HG03571 (cell line): ENCODE data around the gene ITPR3.

Source experiments
- ATAC-seq: cut with Tn5 transposase; IDR thresholded peaks from one replicate; pipeline ENCODE4 v1.9.1; 2021; ENCODE audit not compliant: unreplicated experiment

ITPR3 gene

DNA sequence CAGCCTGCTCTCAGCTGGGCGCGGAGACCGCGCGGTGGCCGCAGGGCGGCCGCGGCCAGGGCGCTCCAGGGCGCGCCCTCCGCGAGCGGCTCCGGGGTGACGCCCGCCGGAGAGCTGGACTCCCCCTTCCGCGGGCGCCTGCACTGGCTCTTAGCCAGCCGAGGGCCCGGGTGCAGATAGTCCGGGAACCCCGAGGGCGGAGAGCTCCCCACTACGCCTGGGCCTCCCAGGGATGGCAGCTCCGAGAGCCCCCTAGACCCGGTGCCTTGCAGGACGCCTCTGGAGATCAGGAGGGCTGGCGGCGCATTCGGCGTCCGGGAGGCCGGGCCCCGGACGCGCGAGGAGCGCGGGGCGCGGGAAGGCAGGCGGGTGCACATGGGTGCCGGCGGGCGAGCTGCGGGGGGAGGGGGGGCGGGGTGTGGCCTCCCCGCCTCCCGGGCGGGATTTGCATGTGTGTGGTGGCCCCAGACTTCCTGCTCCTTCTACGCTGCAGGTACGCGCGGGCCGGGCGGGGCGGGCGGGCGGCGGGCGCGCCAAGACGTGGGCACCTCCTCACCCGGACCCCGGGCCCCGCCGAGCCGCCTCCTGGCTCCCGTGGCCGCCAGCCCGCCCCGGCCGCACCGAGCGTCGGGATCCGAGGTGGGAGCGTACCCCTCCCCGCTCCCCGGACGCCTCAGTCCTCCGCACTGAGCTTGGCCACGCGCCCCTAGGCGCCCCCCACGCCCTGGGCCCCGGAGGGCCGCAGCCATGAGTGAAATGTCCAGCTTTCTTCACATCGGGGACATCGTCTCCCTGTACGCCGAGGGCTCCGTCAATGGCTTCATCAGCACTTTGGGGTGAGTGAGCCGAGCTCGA lies at the start of gene ITPR3:
TSS of gene ITPR3 (plus strand) at position 467 of the 855 bp plus-strand sequence. CDS start at position 748, 281 bp downstream.
- peak; percentile 64 for ATAC-seq

DNA sequence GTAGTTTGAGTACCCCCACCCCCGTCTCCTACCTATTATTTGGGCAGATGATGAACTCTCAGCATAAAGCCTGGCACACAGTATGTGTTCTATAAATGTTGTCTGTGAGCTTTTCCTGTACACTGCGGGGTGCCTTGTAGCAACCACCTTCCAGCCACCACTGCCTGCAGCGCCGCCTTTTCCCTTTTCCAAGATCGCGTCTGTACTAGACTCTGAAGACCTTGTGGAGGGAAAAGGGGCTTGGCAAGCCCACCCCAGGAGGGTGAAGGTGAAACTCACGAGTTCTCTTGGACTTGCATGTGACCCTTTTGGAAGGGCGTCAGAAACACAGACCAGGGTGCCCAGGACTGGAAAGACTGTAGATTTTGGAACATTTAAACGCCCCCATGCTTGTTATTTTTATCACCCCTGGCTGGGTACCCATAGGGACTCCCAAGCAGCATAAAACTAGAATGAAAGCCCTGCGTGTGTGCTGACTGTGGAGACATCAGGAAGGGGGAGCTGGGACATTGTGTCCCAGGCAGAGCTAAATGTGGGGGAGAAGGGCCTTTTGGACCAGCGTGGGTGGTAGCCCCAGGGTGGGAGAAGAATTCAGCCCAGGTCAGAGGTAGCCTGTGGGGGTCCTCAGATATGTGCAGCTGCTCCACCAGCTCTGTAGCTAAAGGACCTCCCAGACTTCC lies 49.3 kb upstream of the ITPR3 start:
- ATAC-seq = no peak

DNA sequence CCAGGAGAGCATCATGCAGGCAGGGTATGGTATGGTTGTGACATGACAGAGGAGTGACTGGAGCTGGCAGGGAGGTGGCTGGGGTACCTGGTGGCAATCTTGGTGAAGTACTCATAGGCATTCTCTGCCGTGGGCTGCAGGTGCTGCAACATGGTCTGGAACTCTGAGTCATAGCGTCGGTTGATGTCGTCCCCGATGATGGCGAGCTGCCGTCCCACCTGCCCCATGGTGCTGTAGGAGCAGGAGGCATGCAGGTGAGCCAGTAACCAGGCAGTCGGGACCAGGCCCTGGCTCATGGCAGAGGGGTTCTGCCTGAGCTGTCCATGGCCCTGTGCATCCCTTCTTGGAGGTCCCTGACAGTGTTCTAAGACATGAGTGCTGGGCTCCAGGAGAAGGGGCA lies 45.9 kb upstream of the ITPR3 start:
- ATAC-seq = no peak

DNA sequence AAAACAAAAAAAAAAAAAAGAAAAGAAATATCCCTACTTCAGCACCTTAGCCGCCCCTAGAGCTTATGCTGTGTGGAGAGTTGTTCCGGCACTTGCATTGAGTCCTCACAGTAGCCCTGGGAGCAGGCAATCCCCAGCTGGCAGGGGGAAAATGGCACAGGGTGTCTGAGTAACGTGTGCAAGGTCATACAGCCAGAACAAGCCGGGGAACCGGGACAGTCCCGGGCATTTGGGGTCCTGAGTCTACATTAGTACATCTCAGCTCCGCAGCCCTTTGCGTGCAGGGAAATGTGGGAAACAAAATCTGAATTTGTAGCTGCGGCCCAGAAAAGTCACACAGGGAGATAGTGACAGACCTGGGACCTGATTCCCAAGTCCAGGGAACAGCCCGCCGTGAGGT lies 44.5 kb upstream of the ITPR3 start:
- no peak for ATAC-seq

DNA sequence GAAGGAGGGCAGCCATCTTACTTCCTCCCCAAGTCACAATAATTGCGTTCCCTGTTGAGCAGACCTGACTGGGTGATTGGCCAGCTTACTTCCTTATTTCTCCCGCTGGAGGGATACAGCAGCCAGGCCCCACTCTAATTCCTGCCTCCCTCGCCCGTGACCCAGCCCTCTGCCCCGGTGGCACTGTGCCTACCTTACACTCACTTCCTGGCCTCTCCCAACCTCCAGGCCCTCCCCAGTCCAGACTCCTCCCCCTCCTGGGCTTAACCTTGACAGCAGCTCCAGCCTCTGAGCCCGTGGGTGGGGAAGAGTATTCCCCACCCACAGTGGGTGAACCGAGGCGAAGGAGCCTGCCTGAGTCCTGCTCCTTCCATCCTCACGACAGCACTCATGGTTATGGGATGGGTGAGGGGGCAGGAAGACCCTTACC lies 44.0 kb upstream of the ITPR3 start:
- ATAC-seq = no peak

DNA sequence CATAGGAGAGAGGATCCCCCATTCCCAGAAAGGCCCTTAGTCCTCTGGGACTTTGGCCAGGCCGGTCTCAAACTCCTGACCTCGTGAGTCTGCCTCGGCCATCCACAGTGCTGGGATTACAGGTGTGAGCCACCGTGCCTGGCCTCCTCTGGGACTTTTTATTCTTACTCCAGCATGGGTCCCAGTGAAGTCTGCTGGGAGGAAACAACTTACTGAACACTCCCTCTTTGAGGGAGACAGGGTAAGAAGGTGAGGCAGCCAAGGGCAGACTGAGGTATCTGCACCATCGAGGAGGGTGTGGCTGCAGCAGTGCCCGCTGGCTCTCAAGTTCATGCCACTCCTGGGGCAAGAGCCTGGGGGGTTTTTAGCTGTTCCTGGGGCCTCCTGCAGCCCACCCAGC lies 43.4 kb upstream of the ITPR3 start:
- no peak for ATAC-seq

DNA sequence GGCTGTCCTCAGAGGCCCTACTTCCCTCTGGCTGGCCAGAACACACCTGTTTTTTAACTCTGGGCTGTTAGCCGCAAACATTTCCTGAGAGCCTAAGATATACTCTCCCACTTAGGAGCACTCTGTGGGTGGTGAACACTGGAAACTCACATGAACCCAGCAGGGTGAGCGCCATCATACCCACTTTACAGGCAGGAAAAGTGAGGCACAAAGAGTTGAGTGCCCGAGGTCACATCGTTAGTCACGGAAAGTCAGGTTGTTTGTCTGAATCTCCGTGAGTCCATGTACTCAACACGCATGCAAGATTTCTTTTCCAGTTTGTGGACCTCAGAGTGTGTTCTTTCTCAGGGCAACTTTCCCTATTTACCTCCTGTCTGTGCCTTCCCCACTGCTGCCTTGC lies 43.0 kb upstream of the ITPR3 start:
- no peak for ATAC-seq

DNA sequence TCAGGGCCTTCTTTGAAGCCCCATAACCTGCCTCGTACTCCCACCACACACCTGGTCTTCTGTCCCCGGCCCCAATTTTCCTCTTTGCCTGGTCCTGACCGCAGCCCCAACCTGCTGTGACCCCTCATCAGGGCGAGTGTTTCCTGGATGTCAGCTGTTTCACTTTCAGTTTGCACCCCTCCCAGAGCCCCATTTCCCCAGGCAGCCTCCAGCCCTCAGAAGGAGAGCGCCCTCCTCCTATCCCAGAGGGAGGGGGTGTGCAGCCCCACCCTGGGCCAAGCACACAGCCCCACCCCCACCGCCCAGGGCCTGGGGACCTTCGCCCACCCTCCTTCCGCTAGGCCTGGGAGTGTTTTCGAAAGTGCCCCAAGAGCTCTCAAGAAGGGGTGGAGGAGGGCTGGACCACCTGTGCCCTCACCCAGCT lies 42.5 kb upstream of the ITPR3 start:
- no peak for ATAC-seq

DNA sequence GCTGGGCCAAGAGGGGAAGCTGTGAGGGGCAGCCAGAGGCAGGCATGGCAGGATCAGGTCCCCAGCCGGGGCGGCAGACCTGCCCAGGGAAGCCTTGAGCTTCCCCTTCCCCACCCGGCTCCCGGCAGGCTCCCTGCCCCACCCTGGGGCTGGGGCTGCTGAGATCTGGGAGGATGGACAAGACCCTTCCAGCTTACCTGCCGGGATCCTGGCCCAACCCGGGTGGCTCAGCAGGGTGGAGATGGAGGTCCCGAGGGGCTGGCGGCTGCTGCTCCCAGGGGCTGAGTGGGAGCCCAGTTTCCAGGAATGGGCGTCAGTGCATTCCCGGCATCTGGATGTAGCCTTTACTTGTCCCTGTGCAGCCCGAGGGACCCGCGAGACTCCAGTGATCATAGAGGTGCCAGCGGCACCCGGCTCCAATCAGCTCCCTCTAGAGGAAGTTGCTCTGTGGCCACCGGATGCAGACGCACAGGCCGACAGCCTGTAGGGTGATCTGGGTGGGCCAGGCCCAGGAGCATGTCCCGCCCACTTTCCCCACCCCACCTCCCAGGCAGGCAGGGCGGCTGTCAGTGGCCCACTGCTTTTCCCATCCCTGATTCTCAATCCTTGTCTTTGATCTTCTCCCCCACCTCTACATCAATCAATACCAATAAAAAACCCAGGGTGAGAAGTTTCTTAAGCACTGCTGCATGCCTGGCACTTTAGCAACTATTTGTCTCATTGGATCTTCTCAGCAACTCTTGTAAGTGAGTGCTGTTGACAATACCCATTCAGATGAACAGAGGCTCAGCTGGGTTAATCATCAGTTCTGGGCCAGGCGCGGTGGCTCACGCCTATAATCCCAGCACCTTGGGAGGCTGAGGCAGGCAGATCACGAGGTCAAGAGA lies 41.1 kb upstream of the ITPR3 start, which contains the start of gene BAK1:
TSS of gene BAK1 (minus strand) at position 449 of the 887 bp plus-strand sequence. CDS start 2,672 bp downstream, outside the sequence.
- ATAC-seq = peak; percentile 81

DNA sequence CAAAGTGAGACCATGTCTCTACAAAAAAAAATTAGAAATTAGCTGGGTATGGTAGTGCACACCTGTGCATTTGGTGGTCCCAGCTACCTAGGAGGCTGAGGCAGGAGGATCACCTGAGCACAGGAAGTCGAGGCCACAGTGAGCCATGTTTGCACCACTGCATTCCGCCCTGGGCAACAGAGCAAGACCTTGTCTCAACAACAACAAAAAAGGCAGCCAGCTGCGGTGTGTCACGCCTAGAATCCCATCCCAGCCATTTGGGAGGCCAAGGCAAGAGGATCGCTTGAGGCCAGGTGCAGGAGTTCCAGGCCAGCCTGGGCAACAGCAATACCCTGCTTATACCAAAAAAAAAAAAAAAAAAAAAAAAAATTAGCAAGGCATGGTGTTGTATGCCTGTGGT lies 39.9 kb upstream of the ITPR3 start:
- ATAC-seq = no peak

DNA sequence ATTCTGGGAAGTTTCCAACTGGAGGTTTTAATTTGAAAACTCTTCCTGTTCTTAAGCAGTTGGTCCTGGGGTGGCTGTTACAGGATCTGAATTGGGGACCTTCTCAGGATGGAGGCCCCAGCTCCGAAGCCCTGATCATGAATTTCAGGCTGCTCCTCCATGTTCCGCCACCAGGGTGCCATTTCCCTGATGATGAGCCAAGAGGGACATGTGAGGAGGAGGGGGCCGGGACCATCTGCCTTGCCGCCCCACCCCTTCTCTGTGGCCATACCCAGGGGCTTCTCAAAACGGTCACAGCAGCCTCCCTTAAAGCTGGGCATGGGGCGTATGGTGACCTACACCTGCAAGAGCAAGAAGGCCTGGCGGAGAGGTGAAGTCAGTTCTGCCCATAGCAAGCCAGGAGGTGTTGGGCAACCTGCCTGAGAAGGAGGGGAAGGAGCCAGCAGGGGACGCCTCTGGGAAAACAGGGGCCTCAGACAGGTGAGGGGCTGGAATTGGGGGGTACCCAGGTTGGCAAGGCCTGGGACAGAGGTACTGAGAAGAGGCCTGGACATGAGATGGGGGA lies 37.4 kb upstream of the ITPR3 start:
- ATAC-seq = no peak

DNA sequence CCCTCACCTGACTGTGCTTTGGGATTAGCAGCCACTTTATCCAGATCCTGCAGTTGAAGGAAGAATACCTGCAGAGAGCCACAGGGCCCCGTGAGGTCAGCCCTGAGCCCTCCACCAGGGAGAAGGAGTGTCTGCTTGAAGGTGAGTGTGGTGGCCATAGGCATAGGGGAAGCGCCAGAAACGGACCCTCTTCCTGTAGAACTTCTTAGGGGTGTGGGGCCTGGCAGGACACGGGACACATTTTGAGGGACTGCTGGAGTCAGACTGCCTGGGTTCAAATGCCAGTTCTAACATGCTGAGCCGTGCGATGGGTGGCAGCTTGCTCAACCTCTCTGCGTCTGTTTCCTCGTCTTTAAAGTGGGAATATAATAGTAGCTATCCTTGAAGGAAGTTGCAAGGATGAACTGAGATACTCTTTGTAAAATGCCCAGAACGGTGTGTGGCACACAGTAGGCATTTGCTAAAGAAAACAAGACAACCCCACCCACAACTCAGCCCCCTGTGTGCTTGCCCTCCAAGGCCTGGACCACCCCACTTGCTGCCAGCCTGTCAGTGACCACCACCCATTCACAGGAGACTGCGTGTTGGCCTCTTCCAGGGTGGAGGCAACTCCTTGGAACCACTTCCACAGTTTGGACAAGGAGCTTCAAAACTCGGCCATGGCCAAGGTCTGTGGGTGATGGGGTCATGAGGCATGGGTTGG lies 36.3 kb upstream of the ITPR3 start:
- no peak for ATAC-seq

DNA sequence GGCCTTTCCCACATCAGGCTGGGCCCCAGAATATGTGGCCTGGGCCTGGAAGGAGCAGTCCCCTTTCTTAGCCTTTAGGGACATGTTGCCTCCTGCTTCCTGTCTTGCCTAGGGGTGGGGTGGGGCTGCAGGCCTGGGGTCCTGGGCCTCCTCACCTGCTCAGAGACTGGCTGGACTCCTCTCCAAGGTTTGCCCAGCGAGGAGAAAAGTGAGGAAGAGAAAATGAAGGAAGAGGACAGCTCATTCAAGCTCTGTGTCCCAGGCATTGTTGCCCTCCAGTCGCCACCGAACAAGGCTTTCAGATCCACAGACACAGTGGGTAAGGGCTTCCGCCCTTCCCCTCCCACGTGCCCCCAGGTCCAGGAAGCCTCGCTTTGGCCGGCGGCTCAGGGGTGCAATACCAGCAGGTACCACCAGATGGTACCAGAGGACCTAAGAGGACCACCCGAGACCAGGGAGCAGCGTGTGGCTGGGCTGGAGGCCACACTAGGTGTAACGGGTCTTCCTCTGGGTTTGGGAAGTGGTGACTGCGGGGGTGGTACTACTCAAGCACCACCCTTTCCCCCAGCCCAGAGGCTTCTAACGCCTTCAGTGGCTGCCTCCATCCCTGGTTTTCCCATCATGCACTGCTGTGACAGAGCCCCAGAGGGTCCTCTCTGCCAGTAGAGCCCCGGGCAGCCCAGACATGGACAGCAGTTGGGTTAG lies 35.6 kb upstream of the ITPR3 start:
- ATAC-seq = peak; percentile 52

DNA sequence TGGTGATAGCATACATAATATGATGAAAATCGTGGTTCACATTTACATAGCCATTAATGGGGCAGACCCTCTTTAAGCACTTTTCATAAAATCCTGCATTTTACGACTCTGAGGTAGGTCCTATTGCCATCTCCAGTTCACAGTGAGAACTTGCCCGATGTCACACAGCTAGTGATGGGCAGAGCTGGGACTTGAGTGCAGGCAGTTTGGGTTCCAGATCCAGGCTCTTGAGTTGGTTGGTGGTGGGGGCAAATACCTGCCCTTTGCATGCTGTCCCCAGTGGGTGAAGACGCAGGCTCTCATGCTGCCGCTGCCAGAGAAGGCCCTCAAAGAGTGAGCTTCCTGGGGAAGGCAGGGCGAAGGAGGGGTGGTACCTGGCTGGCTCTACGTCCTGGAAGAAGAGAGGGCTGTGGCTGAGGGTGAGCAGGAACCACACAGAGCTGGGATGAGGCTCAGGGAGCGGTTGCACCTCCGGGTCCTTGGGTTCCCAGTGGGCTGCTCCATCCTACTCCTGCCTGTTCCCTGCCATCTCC lies 34.9 kb upstream of the ITPR3 start:
- no peak for ATAC-seq

DNA sequence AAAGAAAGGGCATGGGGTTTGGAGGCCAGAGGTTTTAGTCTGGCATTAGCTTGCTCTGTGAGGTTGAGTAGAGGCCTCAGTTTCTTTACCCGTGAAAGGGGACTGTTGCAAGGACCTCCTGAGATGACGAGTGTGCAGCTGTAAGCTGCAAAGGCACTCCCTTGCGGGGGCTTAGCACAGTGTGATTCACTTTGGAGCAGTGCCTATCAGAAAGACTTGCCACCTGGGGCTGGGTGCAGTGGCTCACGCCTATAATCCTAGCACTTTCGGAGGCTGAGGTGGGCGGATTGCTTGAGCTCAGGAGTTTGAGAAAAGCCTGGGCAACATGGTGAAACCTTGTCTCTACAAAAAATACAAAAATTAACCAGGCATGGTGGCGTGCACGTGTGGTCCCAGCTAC lies 33.6 kb upstream of the ITPR3 start:
- ATAC-seq = no peak

DNA sequence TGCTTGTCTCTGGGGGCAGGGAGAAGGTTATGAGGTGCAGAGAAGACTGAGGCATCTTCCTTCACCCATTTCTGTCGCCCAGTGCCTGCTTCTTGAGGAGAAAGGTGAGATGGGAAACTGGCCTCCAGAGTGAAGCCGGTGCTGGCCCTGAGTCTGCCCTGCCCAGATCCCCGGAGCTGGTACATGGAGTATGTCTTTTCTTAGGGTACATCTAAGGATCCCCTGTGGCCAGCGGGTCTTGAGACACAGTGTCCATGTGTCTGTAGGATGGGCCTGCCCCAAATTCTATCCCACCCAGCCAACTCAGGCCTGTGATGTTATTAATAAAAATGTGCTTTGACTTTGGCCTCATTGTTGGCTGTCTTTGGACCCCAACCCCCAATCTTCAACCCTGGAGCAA lies 32.2 kb upstream of the ITPR3 start:
- no peak for ATAC-seq

DNA sequence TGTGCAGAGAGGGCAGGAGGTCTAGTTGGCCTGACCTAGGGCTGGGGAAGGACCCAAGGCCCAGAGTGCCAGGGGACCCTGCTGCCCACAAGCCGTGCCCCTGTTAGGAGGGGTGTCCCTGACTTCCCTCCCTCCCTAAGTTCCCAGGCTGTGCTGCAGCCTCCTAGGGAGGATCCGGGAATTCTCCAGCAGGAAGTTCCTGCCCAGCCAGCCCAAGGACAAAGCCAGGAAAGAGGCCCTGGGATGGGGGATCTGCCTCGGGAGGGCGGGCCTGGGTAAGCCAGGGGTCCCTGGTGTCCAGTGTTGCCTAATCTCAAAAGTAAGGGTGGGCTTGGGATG lies 31.8 kb upstream of the ITPR3 start:
- ATAC-seq = no peak

DNA sequence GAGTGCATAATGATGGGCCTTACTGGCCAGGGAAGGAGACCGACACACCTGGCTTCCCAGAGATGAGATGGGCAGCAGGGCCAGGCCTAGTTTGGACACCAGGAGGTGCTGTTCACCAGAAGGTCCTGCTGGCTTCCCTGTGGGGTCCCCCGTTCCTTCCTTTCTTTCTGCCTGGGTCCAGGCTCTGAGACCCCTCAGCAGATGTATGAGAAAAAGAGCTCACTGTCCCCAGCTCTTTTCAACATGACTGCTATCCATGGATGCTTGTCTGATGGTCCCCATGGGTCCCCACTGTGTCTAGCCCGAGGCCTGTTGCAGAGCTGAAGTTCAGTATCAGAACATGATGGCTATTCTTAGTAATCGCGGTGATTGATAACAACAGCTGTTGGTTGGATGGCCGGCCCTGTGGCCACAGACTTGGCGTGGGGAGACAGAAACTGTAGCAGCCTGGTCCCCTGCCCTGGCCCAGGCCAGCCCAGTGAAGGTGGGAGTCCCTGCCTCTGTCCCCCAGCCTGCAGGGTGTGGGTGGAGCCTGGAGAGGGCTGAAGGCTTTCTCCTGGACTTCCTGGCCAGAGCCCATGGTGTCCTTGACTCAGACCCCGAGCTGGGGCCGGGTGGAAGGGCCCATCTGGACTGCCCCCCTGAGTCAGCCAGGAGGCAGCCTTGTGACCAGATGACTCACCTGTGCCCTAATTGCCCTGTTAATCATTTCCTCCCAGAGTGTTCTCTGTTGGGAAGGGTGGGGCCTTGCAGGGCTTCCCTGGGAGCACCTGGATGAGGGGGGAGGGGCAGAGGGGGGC lies 31.2 kb upstream of the ITPR3 start:
- ATAC-seq = no peak
